Pons (tissue), 1 donor: ENCODE data around the gene IMPA2.

Experiments
- DNase-seq: peaks from one replicate; pipeline ENCODE4 v3.0.0-alpha.2; 2016; ENCODE audit warnings: low spot score

The IMPA2 gene

DNA sequence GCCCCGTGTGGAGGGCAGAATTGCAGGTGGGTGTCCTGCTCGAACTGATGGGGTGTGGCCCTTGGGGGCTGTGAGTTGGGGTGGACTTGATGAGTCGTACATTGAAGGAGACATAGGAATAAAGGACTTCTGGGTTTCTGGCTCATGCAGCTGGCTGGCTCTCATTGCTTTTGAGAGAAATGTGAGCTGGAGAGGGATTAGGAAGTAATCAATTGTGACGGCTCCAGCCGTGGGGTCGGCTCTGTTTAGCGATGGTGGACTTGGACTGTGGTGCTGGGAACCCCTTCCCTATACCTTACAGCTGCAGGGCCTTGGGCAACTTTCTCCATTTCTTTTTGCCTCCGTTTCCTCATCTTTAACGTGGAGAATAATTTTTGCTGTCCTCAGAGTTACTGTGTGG lies 9.2 kb downstream of the IMPA2 start:
- DNase-seq, result no peak

DNA sequence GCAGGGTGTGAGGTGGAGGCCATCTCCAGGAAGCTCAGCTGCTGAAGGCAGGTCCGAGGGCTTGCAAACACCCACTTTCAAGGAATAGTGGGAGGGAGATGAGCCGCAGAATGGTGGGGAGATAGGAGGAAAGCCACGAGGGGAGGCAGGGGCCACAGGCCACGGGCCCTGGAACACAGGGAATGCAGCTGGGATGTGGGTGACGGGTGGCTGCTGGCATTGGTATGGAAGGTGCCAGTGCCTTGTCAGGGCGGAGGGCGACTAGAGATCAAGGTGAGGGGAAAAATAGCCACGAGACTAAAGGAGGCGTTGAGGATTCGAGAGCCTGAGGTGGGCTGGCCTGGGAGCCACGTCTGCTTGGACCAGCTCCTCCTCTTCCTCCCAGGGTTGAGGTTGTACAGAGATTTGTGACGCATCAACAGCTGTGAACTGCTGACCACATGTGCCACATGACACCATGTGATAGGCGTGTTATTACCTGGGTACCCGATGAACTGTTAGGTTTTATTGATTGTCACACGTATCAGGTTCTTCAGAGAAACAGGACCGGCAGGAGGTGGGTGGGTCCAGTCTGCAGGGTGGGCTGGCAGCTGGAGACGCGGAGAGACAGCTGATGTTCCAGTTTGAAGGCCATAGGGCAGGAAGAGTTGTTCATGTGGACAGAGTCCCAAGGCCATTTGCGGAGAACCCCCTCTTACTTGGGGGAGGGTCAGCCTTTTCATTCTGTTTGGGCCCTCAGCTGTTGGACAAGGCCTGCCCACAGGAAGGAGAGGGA lies 9.9 kb downstream of the IMPA2 start:
- DNase-seq, result no peak

DNA sequence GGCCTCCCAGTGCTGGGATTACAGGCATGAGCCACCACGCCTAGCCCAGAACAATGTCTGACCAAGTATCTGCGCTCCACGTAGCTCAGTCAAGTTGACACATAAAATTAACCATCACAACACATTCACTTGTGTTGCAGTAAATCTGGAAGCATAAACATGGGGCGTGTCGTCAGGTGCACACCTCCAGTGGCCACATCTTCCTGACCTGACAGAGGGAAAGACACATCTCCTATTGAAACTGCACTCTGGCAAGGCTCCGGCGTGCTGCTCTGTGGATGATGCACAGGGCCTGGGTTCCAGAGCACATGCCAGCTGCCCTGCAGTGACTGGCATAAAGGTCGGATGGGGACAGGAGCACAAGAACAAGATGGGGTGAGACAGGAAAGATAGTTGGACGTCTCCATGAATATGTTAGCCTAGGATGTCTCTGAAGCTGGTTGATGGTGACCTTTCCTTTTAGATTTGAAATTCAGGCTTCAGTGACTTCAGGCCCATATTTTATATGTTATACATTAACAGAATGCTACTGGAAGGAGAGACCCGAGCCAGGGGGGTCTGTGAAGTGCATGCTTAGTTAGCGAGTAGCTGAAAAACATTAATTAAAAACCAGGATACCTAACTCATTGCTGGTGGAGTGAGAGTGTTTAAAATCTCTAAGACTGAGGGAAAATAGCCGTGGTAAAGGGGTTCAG lies 10.9 kb downstream of the IMPA2 start:
- DNase-seq, result no peak

DNA sequence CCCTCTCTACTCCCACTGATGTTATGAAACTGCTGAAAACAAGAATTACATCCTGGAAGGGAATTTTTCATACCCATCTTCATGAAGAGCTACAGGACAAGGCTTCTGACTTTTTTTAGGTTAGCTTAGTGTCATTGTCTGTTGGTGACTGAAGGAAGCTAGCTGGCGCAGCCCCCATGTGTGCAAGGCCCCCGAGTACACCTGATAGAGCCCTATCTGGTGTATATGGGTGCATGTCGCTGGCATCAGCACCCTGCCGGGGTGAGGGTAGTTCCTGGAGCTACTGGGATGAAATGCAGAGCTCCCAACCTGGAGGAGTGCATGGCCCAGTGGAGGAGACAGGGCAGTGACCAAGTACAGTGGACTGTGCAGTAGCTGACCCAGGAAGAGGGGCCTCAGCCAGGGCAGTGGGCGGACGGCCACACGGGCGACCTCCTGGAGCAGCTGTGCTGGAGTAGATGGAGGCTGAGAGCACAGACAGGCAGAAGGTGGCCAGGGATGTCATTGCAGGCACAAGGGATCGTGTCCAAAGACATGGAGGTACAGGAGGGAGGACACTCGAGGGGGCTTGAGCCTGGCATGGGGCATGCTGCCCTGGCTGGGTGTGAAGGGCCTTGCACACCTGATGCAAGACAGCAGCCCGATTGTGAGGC lies 12.1 kb downstream of the IMPA2 start:
- no peak for DNase-seq

DNA sequence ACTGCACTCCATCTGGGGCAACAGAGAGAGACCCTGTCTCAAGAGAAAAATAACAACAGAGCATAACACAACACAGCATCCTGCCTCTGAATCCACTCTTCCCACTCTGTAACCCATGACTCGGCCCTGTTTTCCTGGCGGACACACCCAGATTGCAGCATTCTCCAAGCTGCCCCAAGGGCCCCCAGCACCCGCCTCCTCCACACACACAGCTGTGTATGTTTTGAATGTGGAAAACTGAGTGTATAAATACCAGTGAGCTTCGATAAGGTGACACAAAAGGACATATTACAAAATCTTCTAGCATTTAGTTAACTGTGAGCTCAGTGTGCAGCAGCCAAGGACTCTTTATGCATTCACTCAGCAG lies 13.0 kb downstream of the IMPA2 start:
- no peak for DNase-seq

GRCh38 chr18:11994703-11995444 lies 13.6 kb downstream of the IMPA2 start:
- DNase-seq, result no peak

GRCh38 chr18:11995445-11996189 lies 14.3 kb downstream of the IMPA2 start:
- peak; percentile 58 for DNase-seq

- DNase-seq, result no peak
Observed at GRCh38 chr18:11996190-11996754, 15.0 kb downstream of the IMPA2 start.

GRCh38 chr18:11996907-11997306 lies 15.6 kb downstream of the IMPA2 start:
- DNase-seq, result no peak

- no peak for DNase-seq
Observed at GRCh38 chr18:11997466-11997865, 16.2 kb downstream of the IMPA2 start.

GRCh38 chr18:11998193-11998592 lies 16.9 kb downstream of the IMPA2 start:
- DNase-seq, result no peak

DNA sequence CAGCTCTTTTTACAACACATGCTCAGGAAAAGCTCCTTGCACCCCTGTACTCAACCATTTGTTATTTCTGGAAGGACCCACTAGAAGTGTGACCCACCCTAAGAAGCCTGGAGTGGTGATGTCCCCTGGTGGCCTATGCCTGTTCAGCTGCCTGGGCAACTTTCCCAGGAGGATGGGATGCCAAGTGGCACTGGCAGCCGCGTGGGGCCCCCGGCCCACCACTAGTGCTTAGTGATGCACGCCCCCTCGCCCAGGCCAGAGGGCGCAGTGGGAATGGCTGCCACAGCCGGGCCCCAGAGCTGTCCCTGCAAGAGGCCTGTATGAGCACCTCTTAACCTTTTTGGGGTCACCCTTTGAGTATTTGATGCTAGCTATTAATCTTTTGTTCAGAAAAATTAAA lies 18.1 kb downstream of the IMPA2 start:
- no peak for DNase-seq

GRCh38 chr18:12000072-12000659 lies 18.9 kb downstream of the IMPA2 start:
- no peak for DNase-seq

DNA sequence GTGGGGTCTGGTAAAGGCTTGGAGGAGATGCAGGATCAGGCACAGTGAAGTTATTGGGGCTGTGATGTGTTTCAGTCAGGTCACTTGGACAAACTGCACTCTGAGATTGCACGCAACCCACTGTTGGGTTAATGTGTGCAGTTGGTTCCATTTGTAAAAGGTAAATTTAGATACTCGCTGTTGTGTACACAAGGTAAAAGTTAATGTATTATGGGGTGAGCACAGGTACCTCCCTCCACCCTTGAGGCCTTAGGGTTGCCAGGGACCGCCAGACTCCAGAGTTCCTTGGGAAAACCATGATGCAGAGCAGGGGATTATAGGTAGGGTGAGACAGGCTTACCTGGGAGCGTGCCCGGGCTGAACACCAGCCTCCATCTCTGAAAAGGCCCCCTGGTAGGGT lies 20.1 kb downstream of the IMPA2 start:
- DNase-seq, result no peak

DNA sequence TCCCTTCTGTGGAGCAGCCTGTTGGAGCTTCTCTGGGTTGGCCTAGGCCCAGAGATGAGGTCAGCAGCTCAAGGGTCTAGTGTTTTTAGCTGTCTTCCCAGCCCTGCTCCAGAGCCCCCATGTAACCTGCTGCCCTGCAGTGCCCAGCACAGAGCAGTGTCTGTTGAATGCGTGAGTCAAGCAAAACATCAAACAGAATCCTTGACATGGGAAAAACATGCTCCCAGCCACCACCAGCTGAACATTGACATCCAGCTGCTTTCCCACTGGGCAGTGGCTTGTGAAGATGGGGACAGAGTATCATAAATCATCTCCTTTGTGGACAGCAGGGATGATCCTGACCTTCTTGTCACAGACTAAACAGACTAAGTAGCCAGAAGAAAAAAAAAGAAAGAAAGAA lies 22.6 kb downstream of the IMPA2 start:
- no peak for DNase-seq

DNA sequence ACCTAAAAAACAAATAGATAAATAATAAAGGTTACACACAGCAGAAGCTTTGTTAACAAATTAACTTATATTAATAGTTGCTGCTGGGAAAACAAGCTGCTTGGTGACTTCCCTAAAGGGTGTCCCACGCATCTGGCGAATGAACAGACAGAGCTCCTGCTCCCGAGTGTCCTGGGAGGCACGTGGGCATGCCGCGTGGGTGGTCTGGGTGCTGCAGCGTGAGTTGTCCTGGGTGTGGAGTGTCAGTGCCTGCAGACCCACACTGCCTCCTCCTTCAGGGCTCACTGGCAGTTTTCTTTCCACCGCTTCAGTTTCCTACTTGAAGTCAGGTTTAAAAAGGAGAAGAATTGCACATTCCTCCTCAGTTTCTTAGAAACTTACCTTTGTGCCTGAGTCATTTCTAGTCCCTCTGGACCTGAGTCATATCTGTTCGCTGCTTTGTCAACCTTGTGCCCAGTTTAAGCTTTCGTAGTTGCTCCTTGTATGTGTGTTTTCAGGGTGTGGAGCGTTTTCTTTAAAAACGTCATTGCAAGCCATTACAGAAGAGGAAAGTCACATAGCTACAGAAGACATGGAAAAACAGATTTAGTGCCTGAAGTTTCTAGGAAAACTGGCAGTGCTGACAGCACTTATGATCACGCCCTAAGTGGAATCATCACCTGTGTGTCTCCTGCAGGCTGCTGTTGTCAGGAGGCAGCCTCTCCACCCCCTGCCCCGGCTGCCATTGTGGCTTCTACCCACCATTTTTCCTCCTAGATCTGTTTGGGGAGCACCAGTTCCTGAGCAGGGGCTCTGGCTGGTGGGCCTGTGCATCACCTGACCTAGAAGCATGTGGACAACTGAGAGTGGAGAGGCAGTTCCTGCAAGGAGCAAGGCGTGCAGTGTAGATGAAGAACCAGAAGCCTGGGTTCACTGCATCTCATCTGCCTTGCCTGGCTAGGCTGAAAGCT lies 24.5 kb downstream of the IMPA2 start:
- DNase-seq, result no peak

DNA sequence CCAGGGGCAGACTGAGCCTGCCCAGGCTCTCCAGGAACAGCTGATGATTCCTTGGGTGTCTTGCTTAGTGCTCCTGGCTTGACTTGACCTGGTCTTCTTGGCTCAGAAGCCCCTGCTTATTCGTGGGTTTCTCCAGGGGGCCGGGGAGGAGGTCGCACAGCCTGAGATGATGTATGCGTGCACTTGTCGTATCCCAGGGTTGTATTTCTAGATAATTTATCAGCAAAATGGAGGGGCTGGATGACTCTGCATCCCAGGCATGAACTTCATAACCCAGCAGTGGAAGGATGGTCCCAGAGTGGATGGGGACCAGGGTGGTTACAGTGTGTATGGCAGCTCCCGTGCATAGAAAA lies 25.2 kb downstream of the IMPA2 start:
- no peak for DNase-seq

DNA sequence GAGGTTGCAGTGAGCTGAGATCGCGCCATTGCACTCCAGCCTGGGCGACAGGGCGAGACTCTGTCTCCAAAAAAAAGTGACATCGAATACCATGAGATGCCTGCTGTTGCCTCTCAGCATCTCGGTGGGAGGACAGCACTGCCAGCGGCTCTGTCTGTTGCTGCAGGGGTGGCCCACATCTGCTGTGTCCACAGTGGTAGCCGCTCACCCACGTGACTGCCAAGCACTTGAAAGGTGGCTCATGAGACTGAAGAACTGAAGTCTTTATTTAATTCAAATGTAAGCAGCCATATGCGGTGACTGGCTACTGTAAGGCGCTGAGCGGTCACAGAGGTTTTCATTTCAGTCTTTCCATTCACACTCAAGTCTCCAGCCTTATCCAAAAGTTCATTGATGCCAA lies 25.8 kb downstream of the IMPA2 start:
- DNase-seq, result no peak

DNA sequence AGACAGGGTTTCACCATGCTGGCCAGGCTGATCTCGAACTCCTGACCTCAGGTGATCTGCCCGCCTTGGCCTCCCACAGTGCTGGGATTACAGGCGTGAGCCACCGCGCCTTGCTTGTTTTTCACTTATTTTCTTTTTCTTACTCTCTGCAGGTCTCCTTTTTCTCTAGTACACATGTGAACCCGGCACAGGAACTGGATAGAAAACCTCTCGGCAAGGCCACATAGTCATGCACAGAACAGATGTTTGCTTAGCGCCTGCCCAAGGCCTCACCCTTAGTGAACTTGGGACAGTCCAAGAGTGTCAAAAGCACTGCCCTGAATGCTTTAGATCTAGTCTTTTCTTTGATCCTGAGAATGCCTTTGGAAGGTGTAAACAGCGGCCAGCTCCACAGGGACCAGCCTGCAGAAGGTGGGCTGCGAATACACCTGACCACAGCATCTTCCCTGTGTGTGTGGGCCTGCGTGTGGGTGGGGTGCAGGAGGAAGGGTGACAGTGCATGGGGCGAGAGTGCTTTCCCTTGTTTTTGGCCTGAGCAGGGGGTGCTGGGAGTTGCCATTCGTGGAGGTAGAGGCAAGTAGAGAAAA lies 27.0 kb downstream of the IMPA2 start:
- no peak for DNase-seq
